NCI-H2107 treated with DMSO at 0.1 percent for 48 hours (cell line): ENCODE results near the gene PPP2R5C.

Experiments used
- DNase-seq: peaks from one replicate; lab custom pipeline; 2025; ENCODE audit not compliant: unreplicated experiment; lab: John Stamatoyannopoulos, UW

The PPP2R5C gene

GRCh38 chr14:101937926-101938767 is 176.6 kb downstream of the PPP2R5C start:
- no peak for DNase-seq

DNA sequence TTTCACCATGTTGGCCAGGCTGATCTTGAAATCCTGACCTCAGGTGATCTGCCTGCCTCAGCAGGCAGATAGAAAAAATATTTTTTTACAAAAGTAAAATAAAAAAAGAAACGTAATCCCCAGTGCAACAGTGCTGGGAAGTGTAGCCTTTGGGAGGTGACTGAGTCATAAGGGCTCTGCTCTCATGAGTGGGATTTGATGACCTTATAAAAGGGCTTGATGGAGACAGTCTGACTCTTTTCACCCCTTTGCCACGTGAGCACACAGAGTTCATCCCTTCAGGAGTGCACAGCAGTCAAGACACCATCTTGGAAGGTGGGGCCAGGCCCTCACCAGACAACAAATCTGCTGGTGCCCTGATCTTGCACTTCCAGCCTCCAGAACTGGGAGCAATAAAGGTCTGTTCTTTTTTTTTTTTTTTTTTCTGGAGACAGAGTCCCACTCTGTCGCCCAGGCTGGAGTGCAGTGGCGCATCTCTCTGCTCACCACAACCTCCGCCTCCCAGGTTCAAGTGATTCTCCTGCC is 178.2 kb downstream of the PPP2R5C start:
- no peak for DNase-seq

GRCh38 chr14:101944451-101944850 is 182.9 kb downstream of the PPP2R5C start:
- DNase-seq = no peak

DNA sequence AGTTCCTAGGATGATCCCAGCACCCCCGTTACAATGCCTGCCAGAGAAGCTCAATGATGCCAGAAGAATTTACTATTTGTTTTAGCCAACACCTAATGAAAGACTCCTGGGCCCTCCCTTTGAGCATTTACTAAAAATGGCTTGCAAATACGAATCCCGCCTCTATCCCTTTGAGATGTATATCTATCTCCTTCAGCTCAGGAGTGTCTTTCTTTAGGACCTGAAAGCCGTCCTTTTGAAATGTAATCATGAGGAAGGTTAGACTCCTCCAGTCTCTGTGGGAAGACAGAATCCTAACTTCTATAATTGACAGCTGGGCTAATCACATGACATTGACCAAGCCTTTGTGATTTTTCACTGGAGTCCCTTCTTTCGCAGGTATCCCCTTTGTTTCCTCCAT is 183.7 kb downstream of the PPP2R5C start:
- no peak for DNase-seq

GRCh38 chr14:101947577-101947903 is 186.0 kb downstream of the PPP2R5C start:
- no peak for DNase-seq

- DNase-seq = peak; percentile 99
Observed at GRCh38 chr14:101947904-101948665, 186.6 kb downstream of the PPP2R5C start.

GRCh38 chr14:101948666-101949216 is 187.2 kb downstream of the PPP2R5C start:
- no peak for DNase-seq

GRCh38 chr14:101950100-101950499 is 188.6 kb downstream of the PPP2R5C start:
- no peak for DNase-seq

GRCh38 chr14:101950516-101951215 is 189.2 kb downstream of the PPP2R5C start:
- no peak for DNase-seq

GRCh38 chr14:101953151-101953550 is 191.6 kb downstream of the PPP2R5C start:
- DNase-seq = no peak

DNA sequence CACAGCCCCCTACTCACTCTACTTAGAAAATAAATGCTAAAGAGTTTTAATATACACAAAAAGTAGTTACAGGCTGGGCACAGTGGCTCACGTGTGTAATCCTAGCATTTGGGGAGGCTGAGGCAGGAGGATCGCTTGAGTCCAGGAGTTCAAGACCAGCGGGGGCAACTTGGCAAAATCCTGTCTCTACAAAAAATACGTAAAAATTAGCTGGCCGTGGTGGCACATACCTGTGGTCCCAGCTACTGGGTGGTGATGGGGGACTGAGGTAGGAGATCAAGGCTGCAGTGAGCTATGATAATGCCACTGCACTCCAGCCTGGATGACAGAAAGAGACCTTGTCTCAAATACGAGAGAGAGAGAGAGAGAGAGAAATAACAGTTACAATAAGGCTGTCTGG is 193.0 kb downstream of the PPP2R5C start:
- DNase-seq = no peak

GRCh38 chr14:101955695-101956161 is 194.2 kb downstream of the PPP2R5C start:
- DNase-seq = no peak

GRCh38 chr14:101956179-101956885 is 194.8 kb downstream of the PPP2R5C start:
- DNase-seq = no peak

GRCh38 chr14:101957406-101958234 is 196.1 kb downstream of the PPP2R5C start:
- no peak for DNase-seq

GRCh38 chr14:101958418-101959180 is 197.1 kb downstream of the PPP2R5C start:
- DNase-seq = no peak

- no peak for DNase-seq
Observed at GRCh38 chr14:101959277-101959676, 197.8 kb downstream of the PPP2R5C start.

DNA sequence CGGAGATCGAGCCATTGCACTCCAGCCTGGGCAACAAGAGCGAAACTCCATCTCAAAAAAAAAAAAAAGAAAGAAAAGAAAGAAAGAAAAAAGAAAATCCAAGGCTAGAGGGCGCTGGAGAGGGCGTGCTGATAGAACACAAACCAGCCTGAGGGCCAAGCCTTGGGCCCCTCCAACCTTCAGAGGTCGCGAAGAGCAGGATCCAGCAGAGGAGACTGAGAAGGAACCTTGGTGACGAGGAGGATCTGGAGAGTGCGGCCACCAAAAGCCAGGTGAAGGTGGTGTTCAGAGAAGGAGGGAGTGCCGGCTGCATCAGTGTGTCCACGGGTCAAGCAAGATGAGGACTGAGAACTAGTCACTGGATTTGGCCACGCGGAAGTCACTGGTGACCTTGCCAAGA is 198.7 kb downstream of the PPP2R5C start:
- no peak for DNase-seq

DNA sequence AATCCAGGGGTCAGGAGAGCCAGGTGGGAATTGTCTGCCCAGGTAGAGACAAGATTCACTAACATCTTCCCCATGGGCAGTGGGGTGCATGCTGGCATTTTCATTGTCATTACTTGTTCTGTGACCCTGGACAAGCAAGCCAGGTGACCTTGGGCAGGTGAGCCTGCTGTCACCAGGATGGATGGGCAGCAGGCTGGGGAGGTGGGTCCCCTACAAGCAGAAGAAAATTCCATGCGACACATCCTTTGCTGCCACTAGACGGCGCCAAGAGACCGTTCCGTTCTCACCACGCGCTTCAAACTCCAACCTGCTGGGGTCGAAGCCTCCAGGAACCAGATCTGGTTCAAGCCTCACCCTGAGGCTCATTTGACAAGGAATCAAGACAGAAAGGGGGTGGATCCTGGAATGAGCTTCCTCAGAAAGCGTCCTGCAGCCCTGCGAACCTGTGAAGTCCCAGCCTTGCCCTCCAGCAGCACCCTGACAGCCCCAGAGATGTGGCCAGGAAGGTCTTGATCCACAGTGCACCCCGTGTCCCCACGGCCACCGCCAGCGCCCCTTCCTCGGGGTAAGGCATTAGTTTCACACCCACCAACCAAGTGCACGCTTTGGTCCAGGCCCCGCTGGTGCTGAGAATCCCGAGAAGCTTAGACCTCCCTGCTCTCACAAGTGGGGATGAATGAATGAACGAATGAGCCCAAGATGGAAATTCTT is 199.7 kb downstream of the PPP2R5C start:
- DNase-seq = peak; percentile 89
